IMR-90 (cell line): ENCODE data around the gene TSPEAR.

Experiments
- CEBPB ChIP-seq: IDR thresholded peaks from 2 replicates; pipeline ENCODE4 v1.6.1; 2012; ENCODE audit warnings: low read depth, low read length, improper control_type of control experiment
- POLR2A ChIP-seq: IDR thresholded peaks from 2 replicates; pipeline ENCODE4 v1.6.1; 2012; ENCODE audit warnings: mild to moderate bottlenecking, low read depth, low read length
- RAD21 ChIP-seq: IDR thresholded peaks from 2 replicates; pipeline ENCODE4 v1.6.1; 2012; ENCODE audit warnings: low read length, improper control_type of control experiment
- TF ChIP-seq, protein P1 (sequence below): conservative IDR thresholded peaks from 2 replicates; pipeline ENCODE4 v1.5.1; 2012; ENCODE audit warnings: mild to moderate bottlenecking, low read depth, low read length, improper control_type of control experiment

DNA sequence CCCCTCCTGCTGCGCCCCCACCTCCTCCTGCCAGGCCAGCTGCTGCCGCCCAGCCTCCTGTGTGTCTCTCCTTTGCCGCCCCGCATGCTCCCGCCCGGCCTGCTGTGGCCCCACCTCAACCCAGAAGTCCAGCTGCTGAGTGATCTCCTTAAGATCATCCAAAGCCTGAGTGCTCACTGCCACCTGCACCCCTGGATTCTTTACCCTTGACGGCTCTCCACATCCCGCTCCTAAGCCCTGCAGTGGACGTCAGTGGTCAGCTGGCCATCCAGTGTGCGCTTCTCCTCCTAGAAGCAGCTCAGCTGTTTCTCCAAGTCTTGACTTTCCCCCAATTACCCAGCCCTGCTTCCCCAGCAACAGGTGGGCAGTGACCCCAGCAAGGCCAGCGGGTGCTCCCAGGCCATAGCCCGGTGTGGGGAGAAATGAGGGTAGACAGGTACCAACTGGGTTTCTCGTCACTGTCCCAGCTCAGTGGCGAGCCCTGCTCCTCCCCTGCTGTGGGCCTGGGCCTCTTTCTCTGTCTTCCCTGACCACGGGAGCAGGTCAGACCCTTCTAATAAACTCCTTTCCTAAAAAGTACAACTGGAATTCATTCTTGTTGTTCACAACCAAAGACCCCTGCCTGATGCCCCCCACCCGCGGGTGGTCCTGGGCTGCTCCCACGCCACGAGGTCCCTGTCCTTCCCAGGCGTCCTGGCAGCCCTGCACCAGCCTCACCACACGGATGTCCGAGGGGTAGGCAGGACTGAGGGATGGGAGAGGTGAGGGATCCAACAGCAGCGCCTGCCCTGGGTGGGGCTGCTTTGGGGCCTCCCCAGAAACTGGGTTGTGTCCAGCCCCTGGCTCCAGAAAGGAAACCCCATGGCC, 109.5 kb downstream of the TSPEAR start:
- TF ChIP-seq, protein P1, sequence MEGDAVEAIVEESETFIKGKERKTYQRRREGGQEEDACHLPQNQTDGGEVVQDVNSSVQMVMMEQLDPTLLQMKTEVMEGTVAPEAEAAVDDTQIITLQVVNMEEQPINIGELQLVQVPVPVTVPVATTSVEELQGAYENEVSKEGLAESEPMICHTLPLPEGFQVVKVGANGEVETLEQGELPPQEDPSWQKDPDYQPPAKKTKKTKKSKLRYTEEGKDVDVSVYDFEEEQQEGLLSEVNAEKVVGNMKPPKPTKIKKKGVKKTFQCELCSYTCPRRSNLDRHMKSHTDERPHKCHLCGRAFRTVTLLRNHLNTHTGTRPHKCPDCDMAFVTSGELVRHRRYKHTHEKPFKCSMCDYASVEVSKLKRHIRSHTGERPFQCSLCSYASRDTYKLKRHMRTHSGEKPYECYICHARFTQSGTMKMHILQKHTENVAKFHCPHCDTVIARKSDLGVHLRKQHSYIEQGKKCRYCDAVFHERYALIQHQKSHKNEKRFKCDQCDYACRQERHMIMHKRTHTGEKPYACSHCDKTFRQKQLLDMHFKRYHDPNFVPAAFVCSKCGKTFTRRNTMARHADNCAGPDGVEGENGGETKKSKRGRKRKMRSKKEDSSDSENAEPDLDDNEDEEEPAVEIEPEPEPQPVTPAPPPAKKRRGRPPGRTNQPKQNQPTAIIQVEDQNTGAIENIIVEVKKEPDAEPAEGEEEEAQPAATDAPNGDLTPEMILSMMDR: no peak
- TF ChIP-seq POLR2A (no peak), RAD21 (no peak), CEBPB (no peak)
